GM12873 (cell line): Measurements from ENCODE around the gene LMO7.

Experiments
- CTCF ChIP-seq: IDR thresholded peaks from 2 replicates; pipeline ENCODE4 v1.5.1; 2012; ENCODE audit warnings: low read depth, mild to moderate bottlenecking, moderate library complexity, low read length, control low read depth; ENCODE audit not compliant: insufficient read depth; ENCODE audit errors: missing control alignments

Gene LMO7

GRCh38 chr13:75843074-75843473 lies 206.9 kb downstream of the LMO7 start:
- TF ChIP-seq CTCF, result no peak

GRCh38 chr13:75843991-75844390 lies 207.9 kb downstream of the LMO7 start:
- no peak for TF ChIP-seq CTCF

GRCh38 chr13:75847588-75847987 lies 211.5 kb downstream of the LMO7 start:
- no peak for TF ChIP-seq CTCF

DNA sequence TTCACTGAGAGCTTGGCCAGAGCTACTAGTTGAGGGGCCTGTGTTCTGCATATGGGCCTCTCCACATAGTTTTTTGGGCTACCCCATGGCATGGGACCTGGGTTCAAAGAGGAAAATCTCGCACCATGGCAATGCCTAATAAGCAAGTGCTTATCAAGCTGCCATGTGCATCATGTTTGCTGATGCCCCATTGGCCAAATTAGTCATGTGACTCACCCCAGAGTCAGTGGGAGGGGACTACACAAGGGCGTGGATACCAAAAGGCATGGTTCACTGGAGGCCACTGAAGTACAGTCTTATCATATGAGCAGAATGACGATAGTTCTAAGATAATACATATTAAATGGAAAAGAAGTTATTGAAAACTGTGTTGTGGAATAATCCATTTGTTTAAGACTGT lies 214.8 kb downstream of the LMO7 start:
- no peak for TF ChIP-seq CTCF

DNA sequence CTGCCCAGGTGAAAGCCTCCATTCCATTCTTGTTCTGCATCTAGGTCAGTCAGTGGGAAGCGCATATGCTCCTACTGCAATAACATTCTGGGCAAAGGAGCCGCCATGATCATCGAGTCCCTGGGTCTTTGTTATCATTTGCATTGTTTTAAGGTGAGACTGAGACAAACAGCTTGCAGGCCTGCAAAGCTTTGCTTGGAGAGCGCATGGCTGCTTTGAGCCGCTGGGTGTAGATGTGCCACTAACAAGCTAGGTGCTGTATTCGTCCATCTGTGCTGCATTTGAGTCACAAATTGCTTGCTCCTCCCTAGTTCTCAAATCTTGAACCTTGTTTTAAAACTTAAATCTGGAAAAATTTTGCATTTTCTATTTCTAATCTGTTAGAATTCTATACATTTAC lies 219.1 kb downstream of the LMO7 start:
- TF ChIP-seq CTCF, result no peak

DNA sequence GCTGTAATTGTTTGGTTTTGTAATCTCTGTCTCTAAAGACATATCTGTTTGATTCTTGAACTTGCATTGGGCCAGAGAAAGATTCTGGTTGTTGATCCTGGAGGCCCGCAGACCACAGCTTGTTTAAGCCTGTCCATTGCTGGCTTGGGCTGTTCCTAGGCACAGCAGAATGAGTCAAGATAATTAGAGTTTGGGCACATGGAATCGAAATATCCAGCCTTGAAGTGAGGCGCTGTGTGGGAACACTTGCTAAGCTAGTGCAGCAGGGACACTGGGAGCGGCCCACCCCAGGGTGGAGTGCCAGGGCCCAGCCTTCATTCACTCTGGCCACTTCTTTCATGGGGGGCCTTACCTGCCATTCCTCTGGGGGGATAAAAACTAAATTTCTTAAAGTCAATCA lies 219.7 kb downstream of the LMO7 start:
- no peak for TF ChIP-seq CTCF

DNA sequence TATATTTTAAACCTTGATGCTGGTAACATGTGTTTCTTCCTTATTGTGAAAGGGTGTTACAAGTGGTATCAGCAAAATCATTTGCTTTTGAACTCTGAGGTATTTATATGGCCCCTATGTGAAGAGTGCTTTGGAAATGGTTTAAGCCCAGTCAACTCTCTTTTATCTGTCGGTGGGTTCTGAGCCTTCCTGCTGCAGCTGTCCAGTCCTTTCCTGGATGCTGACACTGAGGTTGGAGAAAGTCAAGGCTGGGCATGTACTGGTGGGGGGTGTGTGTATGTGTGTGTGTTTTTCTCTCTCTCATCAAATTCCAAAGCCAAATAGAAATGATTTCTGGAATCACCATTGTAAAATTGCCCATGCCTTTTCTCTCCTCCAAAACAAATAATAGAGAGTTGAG lies 221.2 kb downstream of the LMO7 start:
- TF ChIP-seq CTCF, result no peak

- TF ChIP-seq CTCF, result no peak
Observed at GRCh38 chr13:75860935-75861334, 224.8 kb downstream of the LMO7 start.
